M059J (cell line): ENCODE data around the gene DNM2. TPM values are rescaled to one million over a fixed set of nuclear protein-coding genes. Genes with fewer than 3 reads are reported as not detected.

Experiments used
- DNase-seq: peaks from one replicate; pipeline ENCODE4 v3.0.0-alpha.2; 2012; ENCODE audit warnings: low read depth
- total RNA-seq: library from RNA; depleted of rRNA; stranded (reverse); fragments of >200 nt; shearing (Covaris generic); gene quantifications from 2 replicates; pipeline ENCODE4 v1.2.3, GENCODE V29; 2014

Gene DNM2
- total RNA-seq, 1 experiment from 2014 or later: 91.8 TPM

- DNase-seq: no peak
Observed at GRCh38 chr19:10815007-10815536, 97.2 kb downstream of the DNM2 start.

GRCh38 chr19:10815969-10816644, 98.2 kb downstream of the DNM2 start:
- no peak for DNase-seq

DNA sequence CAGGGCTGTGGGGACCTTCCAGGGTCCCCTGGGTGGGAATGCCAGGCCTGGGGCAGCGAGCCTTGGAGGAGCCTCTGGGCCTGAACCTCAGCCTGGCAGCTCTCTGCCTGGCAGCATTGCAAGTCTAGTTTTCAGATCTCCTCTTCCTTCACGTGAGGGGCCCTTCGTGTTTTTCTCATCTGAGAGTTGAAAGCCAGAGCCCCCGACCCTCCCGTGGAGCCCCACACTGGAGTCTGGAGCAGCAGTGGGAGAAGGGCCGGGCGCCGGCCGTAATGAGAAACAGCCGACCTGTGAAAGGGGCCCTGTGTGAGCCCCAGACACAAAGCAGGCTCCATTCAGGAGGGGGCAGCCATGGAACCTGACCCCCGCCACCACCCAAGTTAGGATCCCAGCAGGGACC, 98.8 kb downstream of the DNM2 start:
- DNase-seq: no peak

DNA sequence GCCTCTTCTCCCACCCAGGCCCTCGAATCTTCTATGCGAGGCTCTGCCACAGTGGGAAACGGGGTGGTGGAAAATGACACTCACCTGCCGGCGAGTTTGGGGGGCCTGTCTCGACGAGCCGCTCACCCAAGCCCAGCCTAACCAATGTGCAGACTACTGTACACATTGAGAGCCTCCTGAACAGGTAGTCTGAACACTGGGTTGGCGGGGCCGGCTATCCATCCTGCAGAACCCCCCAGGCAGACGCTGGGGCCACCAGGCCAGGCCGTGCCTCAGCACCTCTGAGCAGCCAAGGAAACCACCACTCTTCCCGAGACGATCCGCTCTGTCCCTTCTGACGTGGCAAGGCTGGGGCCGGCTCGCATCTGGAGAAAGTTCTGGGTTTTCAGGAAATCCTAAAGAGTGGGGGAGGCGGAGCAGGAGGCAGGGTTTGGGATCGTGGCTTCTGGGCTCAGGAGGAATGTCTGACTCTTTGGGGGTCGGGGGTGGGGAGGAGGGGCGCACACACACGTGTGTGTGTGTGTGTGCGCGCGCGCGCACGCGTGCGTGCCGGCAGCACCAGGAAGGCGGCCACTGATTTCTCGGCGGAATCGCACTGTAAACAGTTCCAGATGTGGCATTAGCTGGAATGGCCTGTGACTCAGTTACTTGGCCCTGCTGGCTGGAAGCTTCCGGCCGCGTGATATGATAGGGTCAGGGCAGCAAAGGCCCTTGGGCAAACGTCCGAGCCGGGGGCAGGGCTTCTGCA, 99.6 kb downstream of the DNM2 start:
- DNase-seq: no peak

- DNase-seq: no peak
Observed at GRCh38 chr19:10818301-10819123, 100.6 kb downstream of the DNM2 start.

- no peak for DNase-seq
Observed at GRCh38 chr19:10819124-10820060, 101.5 kb downstream of the DNM2 start.

GRCh38 chr19:10820173-10820572, 102.3 kb downstream of the DNM2 start:
- DNase-seq: no peak

GRCh38 chr19:10823690-10824089, 105.8 kb downstream of the DNM2 start:
- no peak for DNase-seq

DNA sequence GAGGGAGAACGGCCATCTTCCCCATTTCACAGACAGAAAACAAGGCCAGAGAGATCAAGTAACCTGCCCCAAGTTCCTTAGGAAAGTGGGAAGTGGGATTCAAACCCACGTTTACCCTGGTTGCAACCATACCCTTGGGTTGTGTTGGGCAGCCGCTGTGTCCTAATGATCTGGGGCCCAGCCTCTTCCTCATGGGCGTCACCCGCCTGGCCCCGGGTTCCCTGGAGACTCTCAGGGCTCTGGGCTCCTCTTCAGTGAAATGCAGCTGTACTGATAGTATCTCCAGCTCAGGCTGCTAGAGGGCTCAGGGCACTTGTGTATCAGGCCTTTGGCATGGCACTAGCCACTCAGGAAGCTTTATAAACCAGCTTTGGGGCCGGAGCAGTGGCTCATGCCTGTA, 108.4 kb downstream of the DNM2 start:
- no peak for DNase-seq

DNA sequence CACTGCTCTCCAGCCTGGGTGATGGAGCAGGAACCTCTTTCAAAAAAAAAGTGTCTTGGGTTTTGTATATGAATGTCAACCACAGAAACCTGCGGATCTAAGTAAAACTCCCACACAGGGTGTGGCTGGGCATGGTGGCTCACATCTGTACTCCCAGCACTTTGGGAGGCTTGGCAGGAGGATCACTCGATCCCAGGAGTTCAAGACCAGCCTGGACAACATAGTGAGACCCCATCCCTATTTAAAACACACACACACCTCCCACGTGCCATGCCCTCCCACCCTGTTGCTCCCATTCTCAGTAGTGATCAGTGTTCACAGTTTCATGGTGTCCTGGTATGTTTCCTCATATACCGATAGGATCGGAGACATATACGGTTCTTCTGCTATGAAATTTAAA, 109.0 kb downstream of the DNM2 start:
- DNase-seq: no peak

DNA sequence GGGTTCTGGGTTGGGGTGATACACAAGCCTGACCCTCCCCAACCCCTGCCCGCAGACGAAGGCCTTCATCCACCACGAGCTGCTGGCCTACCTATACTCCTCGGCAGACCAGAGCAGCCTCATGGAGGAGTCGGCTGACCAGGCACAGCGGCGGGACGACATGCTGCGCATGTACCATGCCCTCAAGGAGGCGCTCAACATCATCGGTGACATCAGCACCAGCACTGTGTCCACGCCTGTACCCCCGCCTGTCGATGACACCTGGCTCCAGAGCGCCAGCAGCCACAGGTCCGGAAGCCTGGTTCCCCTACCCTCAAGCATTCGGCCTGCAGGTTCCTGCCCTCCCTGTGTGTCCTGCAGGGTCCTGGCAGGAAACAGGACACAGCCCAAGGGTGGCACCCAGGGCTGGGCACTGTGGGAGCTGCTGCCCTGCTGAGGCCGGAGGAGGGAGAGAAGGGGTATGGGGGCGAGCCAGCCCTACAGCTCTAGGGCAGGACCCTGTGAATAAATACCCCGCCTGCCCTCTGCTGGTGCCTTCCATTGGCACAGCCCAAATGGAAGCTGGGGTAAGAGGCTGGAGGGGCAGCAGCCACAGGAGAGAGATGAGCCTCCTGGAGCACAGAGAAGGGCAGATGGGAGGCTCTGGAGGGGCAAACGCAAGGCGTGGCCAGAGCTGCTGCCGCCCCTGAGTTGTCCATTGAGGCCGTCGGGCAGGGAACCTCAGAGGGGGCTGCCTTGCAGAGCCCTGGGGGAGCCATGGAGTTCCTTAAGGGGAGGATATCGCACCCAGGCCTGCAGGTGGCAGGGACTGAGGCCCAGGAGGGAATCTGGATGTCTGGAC, 111.3 kb downstream of the DNM2 start:
- DNase-seq: no peak

- no peak for DNase-seq
Observed at GRCh38 chr19:10829967-10830366, 112.1 kb downstream of the DNM2 start.

DNA sequence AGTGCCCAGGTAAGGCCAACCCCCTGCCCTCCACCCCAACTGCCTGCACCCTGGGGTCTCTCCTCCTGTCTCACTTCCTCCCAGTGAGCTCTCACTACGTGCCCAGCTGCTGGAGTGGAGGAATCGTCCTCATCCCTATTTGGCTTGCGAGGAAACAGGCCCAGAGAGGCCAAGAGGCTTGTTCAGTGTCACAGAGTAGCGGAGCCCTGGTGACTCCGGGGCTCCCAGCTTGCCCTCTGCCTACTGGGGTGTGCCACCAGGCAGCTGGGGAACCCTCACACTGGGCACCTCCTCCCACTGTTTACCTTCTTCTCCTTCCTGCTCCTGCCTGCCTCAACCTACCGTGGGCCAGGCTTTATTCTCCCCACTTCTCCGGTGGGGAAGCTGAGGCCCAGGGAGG, 112.5 kb downstream of the DNM2 start:
- no peak for DNase-seq

GRCh38 chr19:10830931-10831779, 113.3 kb downstream of the DNM2 start:
- no peak for DNase-seq

GRCh38 chr19:10831987-10832938, 114.4 kb downstream of the DNM2 start:
- DNase-seq: no peak

- DNase-seq: no peak
Observed at GRCh38 chr19:10832939-10833296, 115.0 kb downstream of the DNM2 start.

- no peak for DNase-seq
Observed at GRCh38 chr19:10835089-10835753, 117.3 kb downstream of the DNM2 start.
